MCF 10A (cell line): ENCODE results near the gene MAP7D1. TPM values are rescaled to one million over a fixed set of nuclear protein-coding genes. Genes with fewer than 3 reads are reported as not detected.
A peak's percentile ranks its signal among the peaks of the same experiment; 100 is the strongest.

Experiments used
- BruUV-seq: library from RNA; stranded (reverse); fragments of 400-500 nt; replicated peaks from 2 replicates; lab custom pipeline; 2021; lab: Mats Ljungman, UMichigan
- CTCF ChIA-PET: fragments of 300-600 bp; sonication (Branson Sonifier 250); formaldehyde crosslinking; extraction: SDS; loops from one replicate; lab custom pipeline; 2021; ENCODE audit warnings: antibody characterized with exemption, inconsistent platforms; lab: Yijun Ruan, JAX
- POLR2A ChIA-PET: fragments of 300-600, 350-650 bp; sonication (Branson Sonifier 250); formaldehyde crosslinking; extraction: SDS; loops from one replicate; lab custom pipeline; 2020; ENCODE audit warnings: antibody characterized with exemption, inconsistent platforms; lab: Yijun Ruan, JAX
- DNase-seq: peaks from one replicate; pipeline ENCODE4 v3.0.0-alpha.2; 2018; ENCODE audit not compliant: unreplicated experiment
- H3K27ac Mint-ChIP-seq: one replicate; pipeline ENCODE4 v1.8.0; 2022; ENCODE audit warnings: mild to moderate bottlenecking, low read depth, mixed read lengths; ENCODE audit not compliant: unreplicated experiment
- H3K27me3 Mint-ChIP-seq: one replicate; pipeline ENCODE4 v1.8.0; 2022; ENCODE audit warnings: mixed read lengths; ENCODE audit not compliant: insufficient read depth, unreplicated experiment
- H3K36me3 Mint-ChIP-seq: one replicate; pipeline ENCODE4 v1.8.0; 2022; ENCODE audit warnings: mild to moderate bottlenecking, moderate library complexity, mixed read lengths; ENCODE audit not compliant: insufficient read depth, unreplicated experiment
- H3K4me1 Mint-ChIP-seq: one replicate; pipeline ENCODE4 v1.8.0; 2022; ENCODE audit warnings: mixed read lengths; ENCODE audit not compliant: insufficient read depth, unreplicated experiment
- H3K4me3 Mint-ChIP-seq: one replicate; pipeline ENCODE4 v1.8.0; 2022; ENCODE audit warnings: mild to moderate bottlenecking, moderate library complexity, mixed read lengths; ENCODE audit not compliant: unreplicated experiment
- H3K9me3 Mint-ChIP-seq: one replicate; pipeline ENCODE4 v1.8.0; 2022; ENCODE audit warnings: mixed read lengths; ENCODE audit not compliant: unreplicated experiment
- intact Hi-C: fragments of 100-400 bp; cut with micrococcal nuclease; formaldehyde crosslinking; loops from 2 replicates; pipeline ENCODE4 v1.14.1; 2022
- total RNA-seq: library from RNA; stranded (reverse); gene quantifications from 2 replicates; pipeline ENCODE4 v1.2.3, GENCODE V29; 2022
- TF ChIP-seq, protein P1 (sequence below): fragments of 200-600 bp; IDR thresholded peaks from one replicate; pipeline ENCODE4 v1.8.0; 2022; ENCODE audit warnings: antibody characterized with exemption, mild to moderate bottlenecking; ENCODE audit not compliant: unreplicated experiment

The MAP7D1 gene
- total RNA-seq, 1 experiment from 2014 or later: 170 TPM

- peak; percentile 78 for DNase-seq
- peak overlapping the region; percentile 60 for H3K4me3 Mint-ChIP-seq
- H3K36me3 Mint-ChIP-seq: no peaks in the 10 kb centered on the region
- intact Hi-C loops: no loop called here
- TF ChIP-seq, protein P1, sequence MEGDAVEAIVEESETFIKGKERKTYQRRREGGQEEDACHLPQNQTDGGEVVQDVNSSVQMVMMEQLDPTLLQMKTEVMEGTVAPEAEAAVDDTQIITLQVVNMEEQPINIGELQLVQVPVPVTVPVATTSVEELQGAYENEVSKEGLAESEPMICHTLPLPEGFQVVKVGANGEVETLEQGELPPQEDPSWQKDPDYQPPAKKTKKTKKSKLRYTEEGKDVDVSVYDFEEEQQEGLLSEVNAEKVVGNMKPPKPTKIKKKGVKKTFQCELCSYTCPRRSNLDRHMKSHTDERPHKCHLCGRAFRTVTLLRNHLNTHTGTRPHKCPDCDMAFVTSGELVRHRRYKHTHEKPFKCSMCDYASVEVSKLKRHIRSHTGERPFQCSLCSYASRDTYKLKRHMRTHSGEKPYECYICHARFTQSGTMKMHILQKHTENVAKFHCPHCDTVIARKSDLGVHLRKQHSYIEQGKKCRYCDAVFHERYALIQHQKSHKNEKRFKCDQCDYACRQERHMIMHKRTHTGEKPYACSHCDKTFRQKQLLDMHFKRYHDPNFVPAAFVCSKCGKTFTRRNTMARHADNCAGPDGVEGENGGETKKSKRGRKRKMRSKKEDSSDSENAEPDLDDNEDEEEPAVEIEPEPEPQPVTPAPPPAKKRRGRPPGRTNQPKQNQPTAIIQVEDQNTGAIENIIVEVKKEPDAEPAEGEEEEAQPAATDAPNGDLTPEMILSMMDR: no peak
- CTCF ChIA-PET: interaction anchor here (0.6 to 1.7 kb wide), 8 partner anchors 9 to 313 kb away, joined by 3 to 21 read pairs (median 4); partner anchors contain the start of gene TRAPPC3
- peaks cover 22% of the 10 kb centered on the region for H3K4me1 Mint-ChIP-seq
- POLR2A ChIA-PET: interaction anchor here (0.7 to 3.7 kb wide), 12 partner anchors 10 to 157 kb away, joined by 3 to 31 read pairs (median 5); partner anchors contain the start of genes MAP7D1, THRAP3 and TRAPPC3
- no peaks in the 10 kb centered on the region for H3K9me3 Mint-ChIP-seq
- peak overlapping the region; percentile 98 for H3K27ac Mint-ChIP-seq
- no TSS peak for BruUV-seq
- H3K27me3 Mint-ChIP-seq: no peaks in the 10 kb centered on the region
Observed at GRCh38 chr1:36199934-36200741, 44.2 kb downstream of the MAP7D1 start.

DNA sequence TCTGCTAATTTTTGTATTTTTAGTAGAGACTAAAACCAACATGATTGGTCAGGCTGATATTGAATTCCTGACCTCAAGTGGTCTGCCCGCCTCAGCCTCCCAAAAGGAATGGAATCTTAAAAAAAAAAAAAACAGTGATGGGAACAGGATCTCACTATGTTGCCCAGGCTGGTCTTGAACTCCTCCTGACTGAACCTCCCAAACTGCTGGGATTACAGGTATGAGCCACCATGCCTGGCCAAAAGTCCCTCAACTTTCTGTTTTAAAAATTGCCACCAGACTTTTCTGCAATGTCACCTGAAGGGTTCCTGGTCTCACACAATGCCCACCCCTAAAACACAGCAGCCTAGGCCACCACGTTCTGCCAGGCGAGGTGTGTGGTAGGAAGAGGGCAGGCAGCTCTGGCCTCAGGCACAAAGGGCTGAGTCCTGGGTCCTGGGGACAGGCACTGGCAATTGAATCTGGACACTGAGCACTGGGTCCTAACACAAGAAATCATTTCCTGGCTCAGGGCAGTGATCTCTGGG is 47.1 kb downstream of the MAP7D1 start:
- H3K36me3 Mint-ChIP-seq: no peaks in the 10 kb centered on the region
- intact Hi-C loops: no loop called here
- no peaks in the 10 kb centered on the region for H3K27me3 Mint-ChIP-seq
- CTCF ChIA-PET: interaction anchor here (1.6 kb wide), 1 partner anchor 83 kb away, joined by 5 read pairs; no protein-coding TSS in a partner anchor
- no TSS peak for BruUV-seq
- H3K4me1 Mint-ChIP-seq: peaks cover 30% of the 10 kb centered on the region
- TF ChIP-seq, protein P1: no peak
- no peak overlapping the region for H3K4me3 Mint-ChIP-seq
- H3K27ac Mint-ChIP-seq: peak overlapping the region; percentile 97
- POLR2A ChIA-PET: interaction anchor here (2.9 kb wide), 1 partner anchor 21 kb away, joined by 14 read pairs; the partner anchor contains the start of gene THRAP3
- no peaks in the 10 kb centered on the region for H3K9me3 Mint-ChIP-seq
- DNase-seq: no peak

DNA sequence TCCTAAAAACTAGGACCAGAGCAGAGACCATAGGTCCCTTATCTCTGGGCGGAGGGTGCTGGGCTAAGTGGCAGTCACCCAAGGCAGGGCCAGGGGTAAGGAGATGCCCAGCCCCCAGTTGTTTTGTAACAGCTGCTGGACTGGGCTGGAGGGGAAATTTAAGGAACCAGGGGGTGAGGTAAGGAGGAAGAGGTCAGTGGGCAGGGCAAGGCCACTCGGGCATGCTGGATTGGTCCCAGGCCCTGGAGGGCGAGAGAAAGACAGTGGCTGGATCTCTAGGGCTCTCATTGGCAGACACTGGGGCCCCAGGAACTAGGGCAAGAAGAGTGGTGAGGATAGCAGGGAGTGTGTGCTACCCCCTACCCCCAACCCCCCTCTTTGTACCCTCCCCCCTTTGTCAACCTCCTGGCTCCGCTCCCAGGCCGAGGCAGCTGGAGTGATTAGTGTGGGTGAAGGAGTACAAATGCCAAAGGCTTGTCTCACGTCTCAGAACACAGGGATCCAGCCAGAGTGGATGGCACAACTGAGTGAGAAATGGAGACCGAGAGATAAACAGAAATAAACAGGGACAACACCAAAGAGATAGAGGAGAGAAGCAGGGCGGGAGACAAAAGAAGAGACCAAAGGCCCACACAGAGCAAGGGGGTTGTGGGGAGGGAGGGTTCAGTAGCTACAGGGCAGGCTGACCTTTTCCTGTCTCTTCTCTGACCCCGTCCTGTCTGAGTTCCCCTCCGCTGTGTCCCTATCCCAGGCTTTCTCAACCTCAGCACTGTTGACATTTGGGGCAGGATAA is 47.8 kb downstream of the MAP7D1 start:
- CTCF ChIA-PET: interaction anchor here (1.0 to 1.7 kb wide), 4 partner anchors 13 to 165 kb away, joined by 3 to 5 read pairs (median 4); no protein-coding TSS in a partner anchor
- H3K9me3 Mint-ChIP-seq: no peaks in the 10 kb centered on the region
- H3K27me3 Mint-ChIP-seq: no peaks in the 10 kb centered on the region
- TF ChIP-seq, protein P1: no peak
- no peaks in the 10 kb centered on the region for H3K36me3 Mint-ChIP-seq
- POLR2A ChIA-PET: interaction anchor here (0.6 to 2.9 kb wide), 3 partner anchors 21 to 54 kb away, joined by 4 to 14 read pairs (median 4); partner anchors contain the start of gene THRAP3
- BruUV-seq: no TSS peak
- H3K4me1 Mint-ChIP-seq: peaks cover 30% of the 10 kb centered on the region
- intact Hi-C loops: no loop called here
- H3K27ac Mint-ChIP-seq: peak overlapping the region; percentile 97
- peak overlapping the region; percentile 52 for H3K4me3 Mint-ChIP-seq
- peak; percentile 75 for DNase-seq
